Mesendoderm (in vitro differentiated cells): ENCODE data around the gene MPV17L.
"Not testable (repeated sequence)": the region's sequence is repeated elsewhere in the genome, so short reads cannot be mapped to it uniquely, and the experiment has no call there.

Experiments
- DNase-seq: peaks from one replicate; pipeline ENCODE4 v3.0.0; 2013
- H2AK5ac ChIP-seq: 2 replicates; pipeline ENCODE4 v1.6.1; 2013; ENCODE audit warnings: low read length, inconsistent platforms
- H2BK120ac ChIP-seq: 2 replicates; pipeline ENCODE4 v1.6.1; 2013; ENCODE audit warnings: low read depth, mild to moderate bottlenecking, low read length, moderate library complexity, mixed read lengths
- H2BK15ac ChIP-seq: replicated peaks from 2 replicates; pipeline ENCODE4 v1.6.1; 2013; ENCODE audit warnings: low read depth, mild to moderate bottlenecking, moderate library complexity
- H2BK5ac ChIP-seq: 2 replicates; pipeline ENCODE4 v1.6.1; 2013; ENCODE audit warnings: low read length, inconsistent platforms
- H3K18ac ChIP-seq: 2 replicates; pipeline ENCODE4 v1.6.1; 2013; ENCODE audit warnings: mild to moderate bottlenecking, low read length, mixed read lengths
- H3K23ac ChIP-seq: one replicate; pipeline ENCODE4 v1.6.1; 2013; ENCODE audit warnings: low read length
- H3K27ac ChIP-seq: 2 replicates; pipeline ENCODE4 v1.5.1; 2013; ENCODE audit warnings: low read depth, mild to moderate bottlenecking, inconsistent platforms, low read length, moderate library complexity
- H3K27me3 ChIP-seq: 2 replicates; pipeline ENCODE4 v1.6.1; 2013; ENCODE audit warnings: low read length, control low read depth, mild to moderate bottlenecking, inconsistent platforms; ENCODE audit not compliant: insufficient read depth, poor library complexity
- H3K36me3 ChIP-seq: 2 replicates; pipeline ENCODE4 v1.6.1; 2013; ENCODE audit warnings: low read length, inconsistent platforms; ENCODE audit not compliant: control insufficient read depth, insufficient read depth
- H3K4ac ChIP-seq: one replicate; pipeline ENCODE4 v1.6.1; 2013; ENCODE audit warnings: low read depth, mild to moderate bottlenecking, low read length, moderate library complexity
- H3K4me1 ChIP-seq: 2 replicates; pipeline ENCODE4 v1.6.1; 2013; ENCODE audit warnings: low read depth, low read length, inconsistent platforms; ENCODE audit not compliant: control insufficient read depth
- H3K4me2 ChIP-seq: 2 replicates; pipeline ENCODE4 v1.6.1; 2013; ENCODE audit warnings: low read length
- H3K4me3 ChIP-seq: 2 replicates; pipeline ENCODE4 v1.5.1; 2013; ENCODE audit warnings: mild to moderate bottlenecking, low read length
- H3K56ac ChIP-seq: one replicate; pipeline ENCODE4 v1.6.1; 2013; ENCODE audit warnings: low read length
- H3K79me1 ChIP-seq: 2 replicates; pipeline ENCODE4 v1.6.1; 2013; ENCODE audit warnings: low read length, inconsistent platforms
- H3K79me2 ChIP-seq: 2 replicates; pipeline ENCODE4 v1.6.1; 2013; ENCODE audit warnings: mild to moderate bottlenecking, low read length; ENCODE audit not compliant: control insufficient read depth, insufficient read depth
- H3K9ac ChIP-seq: 2 replicates; pipeline ENCODE4 v1.6.1; 2013; ENCODE audit warnings: low read length, inconsistent platforms
- H4K5ac ChIP-seq: one replicate; pipeline ENCODE4 v1.6.1; 2013; ENCODE audit warnings: low read length
- H4K8ac ChIP-seq: one replicate; pipeline ENCODE4 v1.6.1; 2013; ENCODE audit warnings: low read depth, mild to moderate bottlenecking, control low read depth, low read length, moderate library complexity
- WGBS: extraction: QIAGEN DNeasy Blood & Tissue Kit; methylation state at CpG from one replicate; pipeline ENCODE4 v1.1.7; 2013; ENCODE audit warnings: low lambda C conversion rate, missing lambda C conversion rate; ENCODE audit not compliant: insufficient coverage; ENCODE audit errors: extremely low coverage; 5-methylcytosine and 5-hydroxymethylcytosine counted together

The MPV17L gene

GRCh38 chr16:15393025-15393424, 2.5 kb upstream of the MPV17L start:
- not testable (repeated sequence) for H3K4me1 ChIP-seq, H2AK5ac ChIP-seq
- no CpG with 5 or more reads among the region's 8 CpGs for WGBS

DNA sequence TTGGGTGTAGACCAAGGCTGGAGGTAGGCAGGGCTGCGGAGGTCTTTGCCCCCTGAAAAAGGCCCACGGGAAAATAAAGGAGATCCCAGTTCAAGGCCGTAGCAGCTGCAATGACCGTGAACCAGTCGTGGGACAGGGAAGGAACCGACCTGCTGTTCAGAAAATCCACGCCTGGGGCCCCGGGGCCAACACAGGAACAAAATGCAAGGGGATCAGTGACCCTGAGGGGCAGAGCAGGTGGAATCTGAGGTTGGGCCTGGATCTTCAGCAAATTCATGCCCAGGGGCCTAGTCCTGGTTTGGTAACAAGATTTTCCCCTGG, 915 bp downstream of the MPV17L start:
- not testable (repeated sequence) for H3K27me3 ChIP-seq, H3K79me2 ChIP-seq, H3K4me1 ChIP-seq, H3K4me3 ChIP-seq, H2BK15ac ChIP-seq, H2BK5ac ChIP-seq, H3K4ac ChIP-seq, H3K9ac ChIP-seq, H3K4me2 ChIP-seq, H3K27ac ChIP-seq, H3K18ac ChIP-seq, H3K23ac ChIP-seq, H2AK5ac ChIP-seq, H3K36me3 ChIP-seq, H2BK120ac ChIP-seq, H3K56ac ChIP-seq, H3K79me1 ChIP-seq, H4K8ac ChIP-seq, DNase-seq, H4K5ac ChIP-seq
- WGBS, result no CpG with 5 or more reads among the region's 8 CpGs

More at GRCh38 chr16:15393025-15393424, 2.5 kb upstream of the MPV17L start:
- not testable (repeated sequence) for DNase-seq, H3K27me3 ChIP-seq, H3K79me1 ChIP-seq, H3K4me2 ChIP-seq, H3K4me3 ChIP-seq, H2BK120ac ChIP-seq, H3K23ac ChIP-seq, H3K4ac ChIP-seq, H3K18ac ChIP-seq, H3K56ac ChIP-seq, H3K9ac ChIP-seq, H4K5ac ChIP-seq, H2BK15ac ChIP-seq, H3K79me2 ChIP-seq, H3K36me3 ChIP-seq, H3K27ac ChIP-seq, H4K8ac ChIP-seq, H2BK5ac ChIP-seq

- Histone ChIP-seq H3K56ac (no peak overlapping the region), H3K9ac (no peak overlapping the region), H3K79me2 (no peaks in the 10 kb centered on the region), H3K27ac (no peak overlapping the region), H4K5ac (no peak overlapping the region), H3K4me2 (no peak overlapping the region), H3K4ac (no peak overlapping the region), H2BK120ac (no peak overlapping the region), H3K4me1 (no peaks in the 10 kb centered on the region), H3K18ac (no peak overlapping the region), H2AK5ac (no peak overlapping the region), H3K79me1 (no peaks in the 10 kb centered on the region), H3K36me3 (no peaks in the 10 kb centered on the region), H4K8ac (no peak overlapping the region), H2BK15ac (no peak overlapping the region), H3K23ac (no peak overlapping the region), H3K4me3 (no peak overlapping the region), H2BK5ac (no peak overlapping the region), H3K27me3 (no peaks in the 10 kb centered on the region)
- no CpG with 5 or more reads among the region's 11 CpGs for WGBS
- peak; percentile 11 for DNase-seq
Measured at GRCh38 chr16:15396948-15397594, 1.5 kb downstream of the MPV17L start.

GRCh38 chr16:15398618-15399316, 3.2 kb downstream of the MPV17L start:
- Histone ChIP-seq H3K79me2 (no peaks in the 10 kb centered on the region), H3K4ac (no peak overlapping the region)
- WGBS, result no CpG with 5 or more reads among the region's 14 CpGs

GRCh38 chr16:15399317-15399716, 3.8 kb downstream of the MPV17L start:
- H3K4me2 ChIP-seq, result no peak overlapping the region
- no peak overlapping the region for H3K18ac ChIP-seq
- H4K8ac ChIP-seq, result no peak overlapping the region
- no CpG with 5 or more reads among the region's 3 CpGs for WGBS
- H4K5ac ChIP-seq, result no peak overlapping the region
- no peak overlapping the region for H2BK5ac ChIP-seq
- H3K4me1 ChIP-seq, result no peaks in the 10 kb centered on the region
- H3K36me3 ChIP-seq, result no peaks in the 10 kb centered on the region
- H3K27me3 ChIP-seq, result no peaks in the 10 kb centered on the region
- H3K4me3 ChIP-seq, result no peak overlapping the region
- no peak overlapping the region for H3K23ac ChIP-seq
- H3K27ac ChIP-seq, result no peak overlapping the region
- H3K9ac ChIP-seq, result no peak overlapping the region
- DNase-seq, result no peak
- H2BK15ac ChIP-seq, result no peak overlapping the region
- H3K79me2 ChIP-seq, result no peaks in the 10 kb centered on the region
- no peak overlapping the region for H3K56ac ChIP-seq
- no peaks in the 10 kb centered on the region for H3K79me1 ChIP-seq
- no peak overlapping the region for H2BK120ac ChIP-seq
- no peak overlapping the region for H2AK5ac ChIP-seq
- H3K4ac ChIP-seq, result no peak overlapping the region

More at GRCh38 chr16:15398618-15399316, 3.2 kb downstream of the MPV17L start:
- Histone ChIP-seq H2BK15ac (no peak overlapping the region), H4K8ac (no peak overlapping the region), H3K56ac (no peak overlapping the region), H3K23ac (no peak overlapping the region), H3K79me1 (no peaks in the 10 kb centered on the region), H3K27me3 (no peaks in the 10 kb centered on the region), H3K4me3 (no peak overlapping the region), H3K4me1 (no peaks in the 10 kb centered on the region), H3K36me3 (no peaks in the 10 kb centered on the region), H3K27ac (no peak overlapping the region), H2AK5ac (no peak overlapping the region), H2BK5ac (no peak overlapping the region), H3K9ac (no peak overlapping the region), H3K18ac (no peak overlapping the region), H3K4me2 (no peak overlapping the region), H4K5ac (no peak overlapping the region), H2BK120ac (no peak overlapping the region)
- DNase-seq, result no peak

- not testable (repeated sequence) for H2BK15ac ChIP-seq, DNase-seq, H3K23ac ChIP-seq, H4K5ac ChIP-seq, H3K56ac ChIP-seq, H3K18ac ChIP-seq, H3K79me2 ChIP-seq, H3K27me3 ChIP-seq, H4K8ac ChIP-seq, H3K4me3 ChIP-seq, H2AK5ac ChIP-seq, H3K79me1 ChIP-seq, H2BK120ac ChIP-seq, H3K27ac ChIP-seq, H3K4me1 ChIP-seq, H3K4me2 ChIP-seq, H3K4ac ChIP-seq, H2BK5ac ChIP-seq, H3K9ac ChIP-seq, H3K36me3 ChIP-seq
- WGBS, result no CpG with 5 or more reads among the region's 6 CpGs
Measured at GRCh38 chr16:15400314-15400713, 4.8 kb downstream of the MPV17L start.
